Measurements from ENCODE around the gene RIMBP2.

The RIMBP2 gene

GRCh38 chr12:130353081-130353480 is 363.0 kb downstream of the RIMBP2 start:
- Histone ChIP-seq H4K20me1 (ENCODE audit: insufficient read depth, low read length) (no peaks in the 10 kb centered on the region), H3K4me1 (ENCODE audit: insufficient read depth, low read length, severe bottlenecking) (no peaks in the 10 kb centered on the region), H3K79me2 (ENCODE audit: insufficient read depth, low read length) (no peaks in the 10 kb centered on the region), H3K9me2 (ENCODE audit: low read depth, low read length) (no peaks in the 10 kb centered on the region), H2AFZ (ENCODE audit: low read length) (no peak overlapping the region), H3K4me3 (ENCODE audit: low read depth, low read length, poor library complexity, severe bottlenecking) (no peak overlapping the region), H3K27ac (ENCODE audit: low read depth, low read length, poor library complexity, severe bottlenecking) (no peak overlapping the region), H3F3A (ENCODE audit: insufficient read depth, low read length) (no peaks in the 10 kb centered on the region), H3K36me3 (ENCODE audit: insufficient read depth, low read length) (no peaks in the 10 kb centered on the region), H3K9ac (ENCODE audit: low read length) (no peak overlapping the region), H3K27me3 (ENCODE audit: insufficient read depth, low read length) (no peaks in the 10 kb centered on the region; the same call in 1 of the 2 replicates), H3K4me2 (ENCODE audit: low read length) (no peak overlapping the region), H3K9me3 (ENCODE audit: low read length) (no peaks in the 10 kb centered on the region)
- TF ChIP-seq CTCF (IDR thresholded peaks at IDR 0.05; ENCODE audit: low read length): no peak
- no peak for TF ChIP-seq EZH2 (IDR thresholded peaks at IDR 0.05; ENCODE audit: borderline replicate concordance, low read length)

DNA sequence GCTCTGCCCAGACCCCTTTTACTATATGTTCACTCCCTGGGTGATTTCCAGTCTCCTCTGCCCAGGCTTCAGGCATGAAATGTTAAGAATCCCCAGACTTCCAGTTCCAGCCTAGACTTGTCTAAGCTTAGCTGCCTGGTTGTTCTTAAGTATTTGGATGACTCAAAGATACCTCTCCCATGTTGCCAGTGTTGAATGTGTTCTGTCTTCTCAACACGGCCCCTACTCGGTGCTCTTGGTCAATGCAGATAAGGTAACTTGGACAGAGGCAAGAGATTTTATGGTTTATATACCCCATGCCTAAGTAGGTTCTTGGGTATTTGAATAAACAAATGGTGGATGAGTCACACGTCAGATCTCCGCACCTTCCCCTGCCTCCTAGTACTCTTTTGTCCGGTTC is 364.8 kb downstream of the RIMBP2 start:
- no peaks in the 10 kb centered on the region for H3K79me2 ChIP-seq (ENCODE audit: insufficient read depth, low read length)
- no peaks in the 10 kb centered on the region for H3K9me3 ChIP-seq (ENCODE audit: low read length)
- no peaks in the 10 kb centered on the region for H4K20me1 ChIP-seq (ENCODE audit: insufficient read depth, low read length)
- no peaks in the 10 kb centered on the region; the same call in 1 of the 2 replicates for H3K27me3 ChIP-seq (ENCODE audit: insufficient read depth, low read length)
- no peak overlapping the region for H2AFZ ChIP-seq (ENCODE audit: low read length)
- no peak overlapping the region for H3K27ac ChIP-seq (ENCODE audit: low read depth, low read length, poor library complexity, severe bottlenecking)
- no peak overlapping the region for H3K9ac ChIP-seq (ENCODE audit: low read length)
- no peaks in the 10 kb centered on the region for H3K9me2 ChIP-seq (ENCODE audit: low read depth, low read length)
- H3K4me3 ChIP-seq (ENCODE audit: low read depth, low read length, poor library complexity, severe bottlenecking): no peak overlapping the region
- no peaks in the 10 kb centered on the region for H3K36me3 ChIP-seq (ENCODE audit: insufficient read depth, low read length)
- no peak for TF ChIP-seq EZH2 (IDR thresholded peaks at IDR 0.05; ENCODE audit: borderline replicate concordance, low read length)
- TF ChIP-seq CTCF (IDR thresholded peaks at IDR 0.05; ENCODE audit: low read length): no peak
- no peak overlapping the region for H3K4me2 ChIP-seq (ENCODE audit: low read length)
- no peaks in the 10 kb centered on the region for H3K4me1 ChIP-seq (ENCODE audit: insufficient read depth, low read length, severe bottlenecking)
- no peaks in the 10 kb centered on the region for H3F3A ChIP-seq (ENCODE audit: insufficient read depth, low read length)

DNA sequence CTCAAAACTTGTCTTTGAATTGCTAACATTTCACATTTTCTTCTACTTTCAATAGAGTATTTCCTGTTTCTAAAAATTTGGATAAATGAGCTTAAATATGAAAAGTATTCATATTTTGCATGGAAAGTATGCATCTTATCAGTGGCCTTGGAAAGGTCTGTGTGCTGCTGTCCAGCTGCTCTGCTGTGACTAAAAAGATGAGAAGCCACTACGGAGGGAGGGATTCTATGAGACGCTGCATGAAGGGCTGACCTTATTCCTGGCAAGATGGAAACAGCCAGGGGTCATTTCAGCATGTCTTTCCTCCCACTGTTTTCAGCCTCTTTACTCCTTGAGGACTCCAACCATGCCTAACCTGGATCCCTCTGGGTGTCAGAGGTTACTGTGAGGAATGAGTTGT is 365.4 kb downstream of the RIMBP2 start:
- H3K9me3 ChIP-seq (ENCODE audit: low read length): no peaks in the 10 kb centered on the region
- H3K4me2 ChIP-seq (ENCODE audit: low read length): no peak overlapping the region
- no peak overlapping the region for H3K27ac ChIP-seq (ENCODE audit: low read depth, low read length, poor library complexity, severe bottlenecking)
- H3K9me2 ChIP-seq (ENCODE audit: low read depth, low read length): no peaks in the 10 kb centered on the region
- no peaks in the 10 kb centered on the region for H3F3A ChIP-seq (ENCODE audit: insufficient read depth, low read length)
- no peak overlapping the region for H3K9ac ChIP-seq (ENCODE audit: low read length)
- no peak overlapping the region for H3K4me3 ChIP-seq (ENCODE audit: low read depth, low read length, poor library complexity, severe bottlenecking)
- no peaks in the 10 kb centered on the region for H3K79me2 ChIP-seq (ENCODE audit: insufficient read depth, low read length)
- no peak for TF ChIP-seq CTCF (IDR thresholded peaks at IDR 0.05; ENCODE audit: low read length)
- TF ChIP-seq EZH2 (IDR thresholded peaks at IDR 0.05; ENCODE audit: borderline replicate concordance, low read length): no peak
- H3K27me3 ChIP-seq (ENCODE audit: insufficient read depth, low read length): no peaks in the 10 kb centered on the region; the same call in 1 of the 2 replicates
- H3K4me1 ChIP-seq (ENCODE audit: insufficient read depth, low read length, severe bottlenecking): no peaks in the 10 kb centered on the region
- no peaks in the 10 kb centered on the region for H4K20me1 ChIP-seq (ENCODE audit: insufficient read depth, low read length)
- H3K36me3 ChIP-seq (ENCODE audit: insufficient read depth, low read length): no peaks in the 10 kb centered on the region
- no peak overlapping the region for H2AFZ ChIP-seq (ENCODE audit: low read length)
